Measurements from ENCODE around the gene SCP2.
"Not testable (repeated sequence)": the region's sequence is repeated elsewhere in the genome, so short reads cannot be mapped to it uniquely, and the experiment has no call there.

The SCP2 gene

GRCh38 chr1:52917156-52917555, 9.9 kb upstream of the SCP2 start:
- no peak for DNase-seq

- DNase-seq: no peak
Measured at GRCh38 chr1:52917581-52917980, 9.5 kb upstream of the SCP2 start.

GRCh38 chr1:52918201-52918600, 8.9 kb upstream of the SCP2 start:
- no peak for DNase-seq

GRCh38 chr1:52919051-52919722, 7.9 kb upstream of the SCP2 start:
- no peak for DNase-seq

DNA sequence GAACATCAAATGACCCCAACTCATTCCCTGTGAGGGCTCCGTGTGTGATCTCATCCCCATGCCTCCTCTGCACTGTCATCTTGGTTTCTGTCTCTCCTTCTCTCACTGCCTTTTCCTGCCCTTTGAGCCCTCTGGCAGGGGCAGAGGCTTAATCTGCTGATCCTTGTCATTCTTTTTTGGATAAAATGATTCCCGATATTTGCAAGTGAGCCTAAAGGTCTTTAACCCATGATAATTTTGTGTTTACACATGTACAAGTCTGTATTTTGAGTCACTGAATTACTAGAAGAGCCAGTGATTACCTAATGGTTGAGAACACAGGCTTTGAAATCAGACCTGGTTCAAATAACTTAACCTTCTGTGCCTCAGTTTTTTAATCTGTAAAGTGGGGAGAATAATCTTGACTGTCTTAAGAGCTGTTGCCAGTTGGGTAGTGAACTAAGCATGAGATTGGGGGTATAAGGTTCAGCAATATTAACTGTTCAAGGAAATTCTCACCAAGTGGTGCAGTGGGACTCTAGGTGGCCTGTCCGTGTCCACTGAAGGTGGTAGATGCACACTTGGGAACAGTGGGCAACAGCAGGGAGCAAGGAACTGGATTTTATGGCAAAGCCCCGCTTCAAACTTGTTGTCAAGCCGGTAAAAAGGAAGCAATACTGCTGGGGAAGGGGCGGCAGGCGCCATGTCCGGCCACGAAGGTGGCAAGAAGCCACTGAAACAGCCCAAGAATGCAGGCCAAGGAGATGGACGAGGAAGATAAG, 7.2 kb upstream of the SCP2 start:
- DNase-seq: no peak

DNA sequence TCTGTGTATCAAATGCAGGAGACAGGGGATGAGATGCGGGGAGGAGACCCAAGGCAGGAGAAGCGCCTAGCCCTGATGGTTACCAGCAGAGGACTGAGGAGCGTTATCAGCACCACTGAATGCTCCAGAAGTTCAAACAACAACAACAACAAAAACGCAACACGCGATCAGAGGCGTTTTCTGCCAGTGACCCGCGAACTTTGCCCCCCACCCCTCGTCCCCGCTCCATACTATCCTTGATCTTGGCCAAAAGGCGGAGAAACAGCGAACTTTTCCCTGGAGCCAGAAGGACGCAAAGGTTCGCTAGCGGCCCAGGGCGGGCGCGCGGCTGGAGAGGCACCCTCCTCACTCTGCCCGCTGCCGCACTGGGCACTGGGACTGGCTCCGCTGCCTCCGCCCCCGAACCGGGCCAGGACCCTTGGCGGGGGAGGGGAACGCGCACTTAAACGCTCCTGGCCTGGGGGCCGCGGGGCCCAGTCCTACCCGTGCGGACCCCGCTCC, 6.2 kb upstream of the SCP2 start:
- no peak for DNase-seq

DNA sequence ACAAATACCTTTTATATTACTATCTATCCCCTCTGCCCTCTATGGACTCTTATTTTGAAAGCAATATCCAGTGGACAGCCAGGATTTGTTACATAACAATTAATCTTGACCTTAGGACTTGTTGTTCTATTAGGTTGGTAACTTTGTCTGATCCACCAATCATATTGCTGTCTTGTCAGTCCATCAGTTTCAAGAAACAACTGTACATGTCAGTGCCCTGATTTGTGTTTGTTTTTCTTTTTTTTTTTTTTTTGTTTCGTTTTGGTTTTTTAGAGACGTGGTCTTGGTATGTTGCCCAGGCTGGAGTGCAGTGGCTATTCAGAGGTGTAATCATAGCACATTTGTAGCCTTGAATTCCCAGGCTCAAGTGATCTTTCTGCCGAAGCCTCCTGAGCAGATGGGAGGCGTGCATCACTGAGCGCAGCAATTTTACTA, 1.5 kb upstream of the SCP2 start:
- no peak for DNase-seq

DNA sequence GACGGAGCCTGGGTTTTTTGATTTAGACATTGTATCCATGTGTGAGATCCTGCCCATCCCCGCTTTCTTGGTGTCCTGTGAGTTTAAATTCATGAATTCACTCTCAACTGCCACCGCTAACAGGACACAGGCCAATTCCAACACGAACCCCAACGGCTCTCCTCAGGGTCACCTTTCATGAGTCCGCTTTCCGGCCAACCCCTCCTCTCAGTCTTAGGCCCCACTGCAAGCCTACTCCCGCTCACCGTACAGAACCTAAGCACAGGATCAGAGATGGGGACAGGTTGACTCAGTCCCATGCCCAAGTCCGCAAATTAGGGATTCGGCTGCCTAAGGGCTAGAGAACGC, 238 bp upstream of the SCP2 start:
- no peak for DNase-seq

- peak; percentile 5 for DNase-seq
Measured at GRCh38 chr1:52928015-52928404, 934 bp downstream of the SCP2 start.

GRCh38 chr1:52929019-52929418, 1.9 kb downstream of the SCP2 start:
- DNase-seq: no peak

DNA sequence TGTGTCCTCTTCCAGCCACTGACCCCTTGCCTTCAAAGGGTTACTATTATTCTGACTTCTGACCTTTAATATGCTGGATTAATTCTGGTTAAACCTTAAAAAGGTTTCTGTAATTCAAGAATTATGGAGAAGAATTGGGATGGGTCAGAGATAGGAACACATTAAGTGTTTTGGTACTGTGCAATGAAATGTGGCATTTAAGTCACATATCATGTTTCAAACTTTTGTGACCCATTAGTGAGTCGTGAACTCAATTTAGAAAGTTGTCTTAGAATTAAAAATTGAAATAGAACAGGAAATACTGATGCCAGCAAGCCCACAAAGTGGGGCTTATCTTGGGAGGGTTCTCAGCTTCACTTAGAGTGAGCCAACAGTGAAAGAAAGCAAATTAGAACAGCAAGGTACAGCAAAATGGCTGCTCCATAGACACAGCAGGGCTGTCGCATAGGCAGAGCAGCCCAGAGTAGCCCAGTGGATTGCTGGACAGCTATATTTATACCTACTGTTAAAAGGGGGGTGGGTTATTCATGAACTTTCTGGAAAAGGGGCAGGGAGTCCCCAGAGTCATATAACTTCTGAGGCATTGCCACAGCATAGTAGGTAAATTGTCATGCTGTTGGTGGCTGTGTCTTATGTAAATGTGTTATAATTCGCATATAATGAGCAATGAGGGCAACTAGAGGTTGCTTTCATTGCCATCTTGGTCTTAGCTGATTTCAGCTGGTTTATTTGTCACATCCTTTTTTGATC, 10.5 kb downstream of the SCP2 start:
- peak; percentile 24 for DNase-seq

DNA sequence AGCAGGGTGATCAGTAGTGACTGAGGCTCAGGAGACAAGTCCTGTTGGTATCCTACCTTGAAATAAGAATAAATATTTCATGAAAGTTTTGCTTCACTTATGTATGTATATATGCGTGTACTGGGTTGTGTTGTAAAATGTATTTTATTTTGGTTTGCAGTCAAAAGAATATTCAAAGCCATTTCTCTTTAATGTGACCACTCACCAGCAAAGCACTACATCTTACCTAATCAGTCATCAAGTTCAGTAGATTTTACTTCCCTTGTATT, 11.0 kb downstream of the SCP2 start:
- DNase-seq: no peak

DNA sequence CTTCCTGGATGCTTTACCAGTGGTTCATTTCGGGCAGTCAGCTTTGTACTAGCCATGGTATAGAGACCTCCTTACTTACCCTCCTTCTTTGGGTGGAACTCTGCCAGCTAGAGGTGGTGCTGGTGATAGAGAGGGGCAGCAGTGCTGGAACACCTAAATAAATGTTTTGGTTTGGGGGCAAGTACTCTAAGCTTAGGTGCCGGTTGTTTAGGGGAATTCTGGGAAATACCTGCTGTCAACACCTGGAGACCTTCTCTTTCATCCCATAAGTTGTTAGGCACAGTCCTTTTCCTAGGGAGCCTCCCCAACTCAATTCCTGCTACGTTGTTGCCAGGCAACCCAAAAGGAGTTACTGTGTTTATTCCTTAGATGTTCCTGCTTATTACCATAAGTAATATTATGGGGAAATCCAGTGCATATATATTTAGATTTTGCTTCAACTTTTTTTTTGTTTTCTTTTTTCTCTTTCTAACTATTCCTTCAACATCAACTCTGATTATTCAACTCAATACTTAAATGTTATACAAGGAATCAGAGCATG, 16.9 kb downstream of the SCP2 start:
- DNase-seq: no peak

GRCh38 chr1:52944566-52944965, 17.5 kb downstream of the SCP2 start:
- DNase-seq: no peak

DNA sequence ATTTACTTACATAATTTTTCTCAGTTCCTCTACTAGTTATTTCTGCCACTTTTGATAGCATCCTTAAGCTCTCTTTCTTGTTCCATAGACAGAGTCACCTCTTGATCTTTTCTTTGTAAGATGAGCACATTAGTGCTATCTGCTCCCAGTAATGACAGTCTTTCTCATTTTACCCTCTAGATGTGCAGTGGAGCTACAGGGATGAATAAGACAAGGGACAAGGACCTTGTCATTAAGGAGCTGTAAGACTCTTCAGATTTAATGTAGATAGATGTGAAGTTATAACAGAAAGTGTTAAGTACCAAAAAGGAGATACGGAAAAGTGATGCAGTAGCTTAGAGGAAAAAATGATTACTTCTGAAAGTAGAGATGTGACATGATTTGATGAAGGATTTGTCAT, 20.4 kb downstream of the SCP2 start:
- no peak for DNase-seq

DNA sequence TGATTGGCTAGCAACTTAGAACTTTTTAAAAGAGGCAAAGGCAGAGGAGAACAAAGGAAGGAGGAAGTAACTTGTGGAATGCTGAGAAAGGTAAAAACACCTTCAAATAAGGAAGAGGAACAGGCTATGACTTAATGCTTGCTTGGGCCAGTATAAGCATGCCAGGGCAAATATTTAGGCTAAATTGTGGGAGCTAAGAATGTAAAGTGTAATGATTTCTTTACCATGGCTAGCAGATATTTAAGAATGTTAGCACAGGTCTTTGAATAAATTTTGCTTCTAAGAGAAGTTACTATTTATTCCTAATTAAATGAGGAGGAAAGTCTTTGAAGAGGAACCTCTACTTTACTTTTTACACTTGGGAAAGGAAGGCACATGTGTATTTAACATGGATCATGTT, 22.5 kb downstream of the SCP2 start:
- DNase-seq: not testable (repeated sequence)

GRCh38 chr1:52952112-52952511, 25.0 kb downstream of the SCP2 start:
- DNase-seq: no peak

DNA sequence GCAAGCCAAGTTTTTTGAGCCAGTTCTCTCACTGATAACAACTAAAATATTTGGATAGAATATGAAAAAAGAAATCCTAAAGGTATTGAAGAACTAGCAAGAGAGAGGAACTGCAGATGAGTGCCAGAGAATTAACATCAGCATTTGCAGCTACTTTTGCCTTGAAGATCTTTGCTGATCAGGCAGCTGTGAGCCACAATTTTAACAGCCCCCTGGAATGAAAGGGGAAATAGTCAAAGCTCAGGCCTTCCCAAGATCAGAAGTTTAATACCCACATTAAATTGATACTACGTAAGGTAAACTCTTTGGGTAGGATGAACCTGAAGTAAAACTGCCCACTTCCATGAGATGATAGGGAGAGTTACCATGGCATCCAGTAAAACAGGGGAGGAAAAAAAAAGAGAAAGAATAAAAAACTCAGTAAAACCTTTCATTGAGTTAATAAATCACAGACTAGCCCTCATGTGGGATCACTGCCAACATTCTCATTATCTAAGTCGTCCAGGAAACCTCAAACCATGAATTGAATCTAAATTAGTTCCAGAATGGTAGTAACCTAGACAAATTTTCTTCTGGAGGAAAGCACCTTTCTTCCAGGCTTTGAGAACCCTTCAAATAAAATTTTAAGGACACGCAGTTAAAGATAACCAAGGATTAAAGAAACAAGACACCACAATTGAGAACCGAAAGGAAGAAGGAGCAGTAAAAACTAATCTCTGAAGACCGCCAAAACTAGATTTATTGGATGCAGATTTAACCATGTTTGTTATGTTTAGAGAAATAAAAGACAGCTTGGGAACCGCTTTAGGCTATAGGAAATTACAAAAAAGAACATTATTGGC, 28.3 kb downstream of the SCP2 start:
- DNase-seq: peak; percentile 82

GRCh38 chr1:52963101-52963500, 36.0 kb downstream of the SCP2 start:
- DNase-seq: no peak

- DNase-seq: no peak
Measured at GRCh38 chr1:52967666-52968065, 40.6 kb downstream of the SCP2 start.

DNA sequence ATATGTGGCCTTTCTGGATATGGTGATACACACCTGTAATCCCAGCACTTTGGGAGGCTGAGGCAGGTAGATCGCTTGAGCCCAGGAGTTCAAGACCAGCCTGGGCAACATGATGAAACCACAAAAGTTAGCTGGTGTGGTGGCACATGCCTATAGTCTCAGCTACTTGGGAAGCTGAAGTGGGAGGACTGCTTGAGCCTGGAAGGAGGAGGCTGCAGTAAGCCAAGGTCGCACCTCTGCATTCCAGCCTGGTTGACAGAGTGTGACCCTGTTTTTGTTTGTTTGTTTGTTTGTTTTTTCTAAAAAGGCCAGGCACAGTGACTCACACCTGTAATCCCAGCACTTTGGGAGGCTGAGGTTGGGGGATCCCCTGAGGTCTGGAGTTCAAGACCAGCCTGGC, 42.2 kb downstream of the SCP2 start:
- not testable (repeated sequence) for DNase-seq

GRCh38 chr1:52970149-52970548, 43.1 kb downstream of the SCP2 start:
- no peak for DNase-seq

DNA sequence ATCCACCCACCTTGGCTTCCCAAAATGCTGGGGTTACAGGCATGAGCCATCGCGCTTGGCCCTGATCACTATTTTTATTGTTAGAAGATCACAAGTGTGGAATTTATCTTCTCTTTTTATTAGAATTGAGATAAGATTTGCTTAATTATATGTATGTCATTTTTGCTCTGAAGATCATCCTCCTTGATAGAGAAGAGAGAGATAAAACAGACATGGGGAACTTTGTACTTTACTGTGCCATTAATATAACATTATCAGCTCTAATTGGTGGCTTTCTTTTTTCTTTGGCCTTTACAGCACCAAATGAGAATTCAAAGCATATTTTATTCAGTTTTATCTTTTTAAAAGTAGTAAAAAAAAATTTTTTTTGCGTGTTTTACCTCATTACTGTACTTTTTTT, 46.8 kb downstream of the SCP2 start:
- DNase-seq: no peak
